Kidney epithelial cell (primary cell): ENCODE data around the gene GHDC. TPM values are rescaled to one million over a fixed set of nuclear protein-coding genes. Genes with fewer than 3 reads are reported as not detected.

Experiments used
- DNase-seq: peaks from one replicate; pipeline ENCODE4 v3.0.0-alpha.2; 2010; ENCODE audit warnings: low read depth
- H3K27me3 ChIP-seq: 2 replicates; pipeline ENCODE4 v1.6.0; 2011; ENCODE audit warnings: low read length; ENCODE audit not compliant: control insufficient read depth, insufficient read depth
- H3K36me3 ChIP-seq: 2 replicates; pipeline ENCODE4 v1.5.1; 2011; ENCODE audit warnings: low read length; ENCODE audit not compliant: control insufficient read depth, insufficient read depth
- H3K4me3 ChIP-seq: 2 replicates; pipeline ENCODE4 v1.5.1; 2011; ENCODE audit warnings: low read depth, mild to moderate bottlenecking, control low read depth, low read length
- CTCF ChIP-seq: IDR thresholded peaks from 2 replicates; pipeline ENCODE4 v1.5.1; 2011; ENCODE audit warnings: mild to moderate bottlenecking, moderate library complexity, low read length, control low read depth, inconsistent platforms; ENCODE audit not compliant: insufficient read depth, poor library complexity, severe bottlenecking
- total RNA-seq: library from RNA; depleted of rRNA; stranded (reverse); fragments of >200 nt; gene quantifications from 2 replicates; pipeline ENCODE4 v1.2.3, GENCODE V29; 2015

Gene GHDC
- total RNA-seq, 1 donor from 2014 or later: 45.8 TPM

GRCh38 chr17:42166196-42166763, 28.0 kb downstream of the GHDC start:
- no peaks in the 10 kb centered on the region for H3K27me3 ChIP-seq
- TF ChIP-seq CTCF: no peak
- DNase-seq: no peak
- H3K36me3 ChIP-seq: no peaks in the 10 kb centered on the region
- no peak overlapping the region for H3K4me3 ChIP-seq

- H3K36me3 ChIP-seq: no peaks in the 10 kb centered on the region
- no peaks in the 10 kb centered on the region for H3K27me3 ChIP-seq
- no peak for DNase-seq
- H3K4me3 ChIP-seq: no peak overlapping the region
- TF ChIP-seq CTCF: no peak
Observed at GRCh38 chr17:42165751-42166150, 28.5 kb downstream of the GHDC start.

DNA sequence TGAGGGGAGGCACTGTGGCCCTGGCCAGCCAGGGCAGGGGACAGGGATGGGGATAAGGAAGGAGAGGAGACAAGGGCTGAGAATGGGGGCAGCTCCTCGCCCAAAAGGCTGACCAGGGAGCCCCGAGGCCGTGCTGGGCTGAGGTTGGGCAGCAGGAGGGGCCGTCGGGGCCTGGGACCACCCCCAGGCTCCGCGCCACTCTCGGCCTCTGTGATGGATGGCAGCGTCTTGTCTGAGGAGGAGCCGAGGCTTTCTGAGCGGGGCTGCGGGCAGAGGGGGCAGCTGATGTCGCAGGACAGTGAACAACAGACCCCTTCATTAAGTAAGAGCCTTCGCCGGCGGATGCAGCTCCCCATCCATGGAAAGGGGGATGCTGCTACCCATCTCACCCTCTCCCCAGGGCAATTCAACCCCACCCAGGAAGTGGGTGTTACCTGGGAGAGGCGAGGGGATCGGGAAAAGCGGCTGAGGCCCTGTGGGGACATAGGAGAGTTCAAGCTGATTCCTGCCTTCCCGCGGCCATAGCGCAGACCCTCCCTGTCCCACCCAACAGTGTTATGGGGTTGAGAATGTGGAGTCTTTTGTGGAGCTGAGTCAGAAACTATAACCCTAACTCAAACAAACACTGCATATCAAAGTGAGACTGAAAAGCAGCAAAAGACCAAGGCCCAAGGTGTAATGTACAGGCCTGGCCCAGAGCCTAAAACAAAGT, 30.4 kb downstream of the GHDC start:
- H3K27me3 ChIP-seq: no peaks in the 10 kb centered on the region
- H3K36me3 ChIP-seq: no peaks in the 10 kb centered on the region
- no peak for TF ChIP-seq CTCF
- no peak overlapping the region for H3K4me3 ChIP-seq
- DNase-seq: no peak

- H3K4me3 ChIP-seq: no peak overlapping the region
- TF ChIP-seq CTCF: peak; percentile 47
- no peak for DNase-seq
Observed at GRCh38 chr17:42163113-42163512, 31.2 kb downstream of the GHDC start.

DNA sequence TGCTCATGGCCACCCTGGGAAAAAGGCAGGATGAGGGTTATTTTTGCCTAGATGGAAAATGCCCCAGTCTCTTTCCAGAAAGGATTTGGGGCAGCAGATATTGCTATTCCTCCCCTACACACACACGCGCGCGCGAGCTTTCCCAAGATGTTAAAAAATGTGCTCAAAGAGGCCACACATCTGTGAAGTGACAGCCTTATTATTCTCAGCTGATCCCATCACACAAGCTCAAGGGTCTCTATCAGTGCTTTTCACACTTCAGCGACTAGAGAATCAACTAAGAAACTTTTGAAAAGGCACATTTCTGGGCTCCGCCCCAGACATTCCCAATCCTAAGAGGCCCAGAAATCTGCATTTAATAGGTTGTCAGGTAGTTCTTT, 33.8 kb downstream of the GHDC start:
- no peak for TF ChIP-seq CTCF
- H3K36me3 ChIP-seq: no peaks in the 10 kb centered on the region
- DNase-seq: no peak
- H3K27me3 ChIP-seq: no peaks in the 10 kb centered on the region
- no peak overlapping the region for H3K4me3 ChIP-seq

More at GRCh38 chr17:42163113-42163512, 31.2 kb downstream of the GHDC start:
- Histone ChIP-seq H3K36me3 (no peaks in the 10 kb centered on the region), H3K27me3 (no peaks in the 10 kb centered on the region)
